IPS-15b (cell line): ENCODE measurements around the gene CXorf51A.
"Not testable (repeated sequence)": the region's sequence is repeated elsewhere in the genome, so short reads cannot be mapped to it uniquely, and the experiment has no call there.

ENCODE experiments used
- H3K27me3 ChIP-seq: one replicate; pipeline ENCODE4 v1.6.1; 2013; ENCODE audit warnings: low read length; ENCODE audit not compliant: control insufficient read depth, insufficient read depth
- H3K36me3 ChIP-seq: one replicate; pipeline ENCODE4 v1.6.1; 2013; ENCODE audit warnings: low read length; ENCODE audit not compliant: control insufficient read depth, insufficient read depth
- H3K4me1 ChIP-seq: one replicate; pipeline ENCODE4 v1.6.1; 2013; ENCODE audit warnings: mild to moderate bottlenecking, low read length; ENCODE audit not compliant: control insufficient read depth, insufficient read depth
- H3K4me3 ChIP-seq: one replicate; pipeline ENCODE4 v1.5.1; 2013; ENCODE audit warnings: low read depth, low read length
- H3K9ac ChIP-seq: one replicate; pipeline ENCODE4 v1.6.1; 2013; ENCODE audit warnings: low read depth, mild to moderate bottlenecking, low read length
- H3K9me3 ChIP-seq: one replicate; pipeline ENCODE4 v1.6.1; 2013; ENCODE audit warnings: mild to moderate bottlenecking, low read length; ENCODE audit not compliant: control insufficient read depth, insufficient read depth

Gene CXorf51A

GRCh38 chrX:146814644-146815043 is at the start of gene CXorf51A:
Gene CXorf51A, minus strand, starts transcription at chrX:146814744. Its CDS starts 21 bp downstream, at chrX:146814723.
- not testable (repeated sequence) for H3K9me3 ChIP-seq, H3K27me3 ChIP-seq, H3K4me3 ChIP-seq, H3K9ac ChIP-seq, H3K4me1 ChIP-seq, H3K36me3 ChIP-seq

DNA sequence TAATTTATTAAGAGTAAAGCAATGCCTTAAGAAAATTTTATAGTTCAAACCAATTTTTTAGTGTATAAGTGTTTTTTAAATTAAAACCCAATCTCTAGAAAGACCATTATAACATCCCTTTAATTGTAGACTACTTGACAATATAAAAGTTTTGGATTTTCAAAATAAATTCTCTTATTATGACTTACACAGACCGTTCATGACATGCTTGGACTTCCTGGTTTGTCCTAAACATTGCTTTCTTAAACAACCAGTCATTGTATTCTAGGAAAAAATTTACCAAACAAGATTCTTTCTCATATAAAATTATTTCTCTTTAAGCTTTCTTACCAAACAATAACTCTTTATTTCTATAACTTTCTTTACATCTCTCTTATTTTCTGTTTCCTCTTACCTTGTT is 49.0 kb upstream of the CXorf51A start:
- H3K9me3 ChIP-seq, result no peaks in the 10 kb centered on the region

DNA sequence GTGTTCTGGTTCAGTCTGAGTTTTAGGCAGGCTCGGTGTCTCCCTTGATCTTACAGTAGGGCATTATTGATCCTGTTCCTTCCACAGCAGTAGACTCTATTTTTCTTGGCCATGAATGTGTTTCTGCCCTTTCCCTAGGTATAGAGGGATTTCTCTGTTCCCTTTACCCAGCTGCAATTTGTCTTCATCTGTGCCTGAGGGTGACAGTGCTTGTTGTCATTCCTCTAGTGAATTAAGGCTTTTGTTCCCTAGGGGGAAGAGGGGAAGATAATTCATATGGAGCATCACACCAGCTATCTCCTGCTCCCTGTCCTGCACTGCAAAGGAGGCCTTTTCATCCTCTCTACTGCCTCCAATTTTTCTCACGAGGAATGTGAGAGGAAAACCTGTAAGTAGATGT is 39.7 kb upstream of the CXorf51A start:
- Histone ChIP-seq H3K27me3 (no peaks in the 10 kb centered on the region), H3K9ac (no peak overlapping the region), H3K9me3 (no peaks in the 10 kb centered on the region), H3K36me3 (no peaks in the 10 kb centered on the region), H3K4me3 (no peak overlapping the region), H3K4me1 (no peaks in the 10 kb centered on the region)

More for the DNA sequence above, 49.0 kb upstream of the CXorf51A start:
- no peaks in the 10 kb centered on the region for H3K27me3 ChIP-seq
- H3K9ac ChIP-seq, result no peak overlapping the region
- no peak overlapping the region for H3K4me3 ChIP-seq
- no peaks in the 10 kb centered on the region for H3K36me3 ChIP-seq
- H3K4me1 ChIP-seq, result no peaks in the 10 kb centered on the region

GRCh38 chrX:146831994-146832393 is 17.4 kb upstream of the CXorf51A start:
- Histone ChIP-seq H3K36me3 (no peaks in the 10 kb centered on the region), H3K9me3 (no peaks in the 10 kb centered on the region), H3K4me3 (no peak overlapping the region), H3K9ac (no peak overlapping the region), H3K4me1 (no peaks in the 10 kb centered on the region), H3K27me3 (no peaks in the 10 kb centered on the region)

- not testable (repeated sequence) for H3K9me3 ChIP-seq, H3K36me3 ChIP-seq, H3K4me1 ChIP-seq, H3K9ac ChIP-seq, H3K4me3 ChIP-seq, H3K27me3 ChIP-seq
These were observed 5.1 kb downstream of the CXorf51A start, which contains the start of gene CXorf51B for GRCh38 chrX:146809471-146809870. Gene CXorf51B, plus strand, starts transcription at chrX:146809771. Its CDS starts 21 bp downstream, at chrX:146809792.
